LNCaP clone FGC (cell line): Measurements from ENCODE around the gene ZBTB8A.

ENCODE experiments used
- DNase-seq: peaks from one replicate; pipeline ENCODE4 v3.0.0-alpha.2; 2011; ENCODE audit warnings: low read depth
- H3K4me3 ChIP-seq: 2 replicates; pipeline ENCODE4 v1.5.1; 2011; ENCODE audit warnings: mild to moderate bottlenecking, low read depth, low read length, control low read depth
- TF ChIP-seq, protein P1 (sequence below): IDR thresholded peaks from 2 replicates; pipeline ENCODE4 v1.5.1; 2012; ENCODE audit warnings: mild to moderate bottlenecking; ENCODE audit not compliant: control insufficient read depth, insufficient read depth; ENCODE audit errors: extremely low read depth

The ZBTB8A gene

DNA sequence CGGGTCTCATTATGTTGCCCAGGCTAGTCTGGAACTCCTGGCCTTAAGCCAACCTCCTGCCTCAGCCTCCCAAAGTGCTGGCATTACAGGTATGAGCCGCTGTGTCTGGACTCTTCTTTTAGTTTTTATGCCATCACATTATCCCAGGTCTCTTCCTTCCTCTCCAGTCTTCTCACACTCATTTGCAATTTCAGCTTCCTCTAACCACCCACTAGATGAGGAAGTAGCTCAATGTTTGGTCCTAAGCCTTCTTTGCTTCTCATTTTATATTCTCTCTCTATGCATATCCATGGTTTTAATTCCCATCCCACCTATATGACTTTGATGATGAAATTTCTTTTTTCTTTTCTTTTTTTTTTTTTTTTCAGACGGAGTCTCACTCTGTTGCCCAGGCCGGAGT is 3.1 kb upstream of the ZBTB8A start:
- no peak for DNase-seq
- TF ChIP-seq, protein P1, sequence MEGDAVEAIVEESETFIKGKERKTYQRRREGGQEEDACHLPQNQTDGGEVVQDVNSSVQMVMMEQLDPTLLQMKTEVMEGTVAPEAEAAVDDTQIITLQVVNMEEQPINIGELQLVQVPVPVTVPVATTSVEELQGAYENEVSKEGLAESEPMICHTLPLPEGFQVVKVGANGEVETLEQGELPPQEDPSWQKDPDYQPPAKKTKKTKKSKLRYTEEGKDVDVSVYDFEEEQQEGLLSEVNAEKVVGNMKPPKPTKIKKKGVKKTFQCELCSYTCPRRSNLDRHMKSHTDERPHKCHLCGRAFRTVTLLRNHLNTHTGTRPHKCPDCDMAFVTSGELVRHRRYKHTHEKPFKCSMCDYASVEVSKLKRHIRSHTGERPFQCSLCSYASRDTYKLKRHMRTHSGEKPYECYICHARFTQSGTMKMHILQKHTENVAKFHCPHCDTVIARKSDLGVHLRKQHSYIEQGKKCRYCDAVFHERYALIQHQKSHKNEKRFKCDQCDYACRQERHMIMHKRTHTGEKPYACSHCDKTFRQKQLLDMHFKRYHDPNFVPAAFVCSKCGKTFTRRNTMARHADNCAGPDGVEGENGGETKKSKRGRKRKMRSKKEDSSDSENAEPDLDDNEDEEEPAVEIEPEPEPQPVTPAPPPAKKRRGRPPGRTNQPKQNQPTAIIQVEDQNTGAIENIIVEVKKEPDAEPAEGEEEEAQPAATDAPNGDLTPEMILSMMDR, result no peak
- no peak overlapping the region for H3K4me3 ChIP-seq

- no peak overlapping the region for H3K4me3 ChIP-seq
- TF ChIP-seq, protein P1, result no peak
- DNase-seq, result no peak
Observed at GRCh38 chr1:32536764-32537163, 2.5 kb upstream of the ZBTB8A start.

- DNase-seq, result no peak
- TF ChIP-seq, protein P1, result no peak
- H3K4me3 ChIP-seq, result peak overlapping the region; percentile 74
Observed at GRCh38 chr1:32539584-32540571, 651 bp downstream of the ZBTB8A start.

- TF ChIP-seq, protein P1, result no peak
- DNase-seq, result no peak
Observed at GRCh38 chr1:32540605-32541004, 1.4 kb downstream of the ZBTB8A start.

DNA sequence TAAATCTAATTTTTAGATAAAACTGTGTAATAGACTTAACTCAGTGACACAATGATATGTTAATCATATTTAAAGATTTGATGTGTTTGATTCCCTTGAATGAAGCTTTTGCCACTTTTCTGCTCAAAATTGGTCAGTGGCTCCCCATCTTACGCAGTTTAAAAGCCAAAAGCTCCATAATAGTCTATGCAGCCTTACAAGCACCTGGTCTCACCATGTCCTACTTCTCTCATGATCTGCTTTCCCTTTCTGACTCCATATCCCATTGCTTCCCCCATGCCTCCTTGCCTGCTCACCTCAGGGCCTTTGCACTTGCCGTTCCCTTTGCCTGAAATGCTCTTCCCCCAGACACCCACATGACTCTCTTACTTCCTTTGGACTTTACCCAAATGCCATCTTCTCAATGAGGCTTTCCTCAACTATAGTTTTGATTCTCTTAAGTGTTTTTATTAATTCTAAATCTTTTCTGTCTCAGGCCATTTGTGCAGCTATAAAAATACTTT is 1.9 kb downstream of the ZBTB8A start:
- TF ChIP-seq, protein P1, result no peak
- H3K4me3 ChIP-seq, result no peak overlapping the region
- no peak for DNase-seq

More at GRCh38 chr1:32540605-32541004, 1.4 kb downstream of the ZBTB8A start:
- peak overlapping the region; percentile 64 for H3K4me3 ChIP-seq

GRCh38 chr1:32546611-32547010 is 7.4 kb downstream of the ZBTB8A start:
- DNase-seq, result no peak
- TF ChIP-seq, protein P1, result no peak
- no peak overlapping the region for H3K4me3 ChIP-seq
